ENCODE measurements around the gene ISY1. TPM values are rescaled to one million over a fixed set of nuclear protein-coding genes. Genes with fewer than 3 reads are reported as not detected.

Gene ISY1
- polyA plus RNA-seq, 1 donor (not counting 4 experiments of a cell fraction or from before 2014, with no cell fraction given), result 25.5 TPM

- DNase-seq (ENCODE audit: low read depth, low spot score), result no peak
- dilution Hi-C loops (cut with MboI; ENCODE audit: extremely low pct_ligation_motif_present, low sequenced_read_pairs), result no loop called here
- Histone ChIP-seq H3K79me2 (ENCODE audit: control insufficient read depth, insufficient read depth, low read length) (no peaks in the 10 kb centered on the region), H4K20me1 (ENCODE audit: control insufficient read depth, extremely low read depth, insufficient read depth, low read length) (no peaks in the 10 kb centered on the region), H3K4me1 (ENCODE audit: control insufficient read depth, extremely low read depth, insufficient read depth, low read length) (peaks cover under 1% of the 10 kb centered on the region), H3K9me1 (ENCODE audit: control insufficient read depth, extremely low read depth, insufficient read depth, low read length) (no peaks in the 10 kb centered on the region), H3K9me3 (ENCODE audit: control insufficient read depth, low read depth, low read length) (no peaks in the 10 kb centered on the region), H3K4me3 (ENCODE audit: control insufficient read depth in 2 of 3, extremely low read depth in 1 of 3, insufficient read depth in 2 of 3, low read depth in 1 of 3, low read length in 3 of 3) (no peak overlapping the region), H3K4me2 (ENCODE audit: control insufficient read depth, extremely low read depth, insufficient read depth, low read depth, low read length) (no peak overlapping the region), H3K27me3 (ENCODE audit: control insufficient read depth, extremely low read depth, insufficient read depth, low read length) (no peaks in the 10 kb centered on the region), H2AFZ (ENCODE audit: control insufficient read depth, low read length) (no peak overlapping the region), H3K27ac (ENCODE audit: control insufficient read depth, insufficient read depth, low read length) (no peak overlapping the region), H3K9ac (ENCODE audit: control insufficient read depth, extremely low read depth, insufficient read depth, low read length) (no peak overlapping the region), H3K36me3 (ENCODE audit: control insufficient read depth in 2 of 2, extremely low read depth in 1 of 2, insufficient read depth in 2 of 2, low read length in 2 of 2) (no peaks in the 10 kb centered on the region)
- no peak for FAIRE-seq
- TF ChIP-seq CTCF (optimal IDR thresholded peaks at IDR 0.05 in 1 of 3, IDR thresholded peaks at IDR 0.05 in 1 of 3, conservative IDR thresholded peaks at IDR 0.05 in 1 of 3; ENCODE audit: extremely low read depth in 1 of 3, insufficient read depth in 2 of 3, low read length in 3 of 3), result no peak
- TF ChIP-seq EZH2 (IDR thresholded peaks at IDR 0.05; ENCODE audit: low read length), result no peak
These were observed 78.8 kb downstream of the ISY1 start for GRCh38 chr3:129082026-129082425.

GRCh38 chr3:129081503-129081902 is 79.4 kb downstream of the ISY1 start:
- Histone ChIP-seq H3K27ac (ENCODE audit: control insufficient read depth, insufficient read depth, low read length) (no peak overlapping the region), H3K36me3 (ENCODE audit: control insufficient read depth in 2 of 2, extremely low read depth in 1 of 2, insufficient read depth in 2 of 2, low read length in 2 of 2) (no peaks in the 10 kb centered on the region)
- no peak for FAIRE-seq

More at GRCh38 chr3:129081503-129081902, 79.4 kb downstream of the ISY1 start:
- H3K9me1 ChIP-seq (ENCODE audit: control insufficient read depth, extremely low read depth, insufficient read depth, low read length), result no peaks in the 10 kb centered on the region
- no peak overlapping the region for H2AFZ ChIP-seq (ENCODE audit: control insufficient read depth, low read length)
- no peaks in the 10 kb centered on the region for H3K4me1 ChIP-seq (ENCODE audit: control insufficient read depth, extremely low read depth, insufficient read depth, low read length)
- no peak for DNase-seq (ENCODE audit: low read depth, low spot score)
- H3K27me3 ChIP-seq (ENCODE audit: control insufficient read depth, extremely low read depth, insufficient read depth, low read length), result no peaks in the 10 kb centered on the region
- no peaks in the 10 kb centered on the region for H3K9me3 ChIP-seq (ENCODE audit: control insufficient read depth, low read depth, low read length)
- dilution Hi-C loops (cut with MboI; ENCODE audit: extremely low pct_ligation_motif_present, low sequenced_read_pairs), result no loop called here
- TF ChIP-seq CTCF (optimal IDR thresholded peaks at IDR 0.05 in 1 of 3, IDR thresholded peaks at IDR 0.05 in 1 of 3, conservative IDR thresholded peaks at IDR 0.05 in 1 of 3; ENCODE audit: extremely low read depth in 1 of 3, insufficient read depth in 2 of 3, low read length in 3 of 3) (no peak), EZH2 (IDR thresholded peaks at IDR 0.05; ENCODE audit: low read length) (no peak)
- H3K79me2 ChIP-seq (ENCODE audit: control insufficient read depth, insufficient read depth, low read length), result no peaks in the 10 kb centered on the region
- H3K4me2 ChIP-seq (ENCODE audit: control insufficient read depth, extremely low read depth, insufficient read depth, low read depth, low read length), result no peak overlapping the region
- no peaks in the 10 kb centered on the region for H4K20me1 ChIP-seq (ENCODE audit: control insufficient read depth, extremely low read depth, insufficient read depth, low read length)
- H3K9ac ChIP-seq (ENCODE audit: control insufficient read depth, extremely low read depth, insufficient read depth, low read length), result no peak overlapping the region
- H3K4me3 ChIP-seq (ENCODE audit: control insufficient read depth in 2 of 3, extremely low read depth in 1 of 3, insufficient read depth in 2 of 3, low read depth in 1 of 3, low read length in 3 of 3), result no peak overlapping the region

Measured in keratinocyte (primary cell).